H1 (cell line): ENCODE measurements around the gene MYH11. TPM values are rescaled to one million over a fixed set of nuclear protein-coding genes. Genes with fewer than 3 reads are reported as not detected.

Source experiments
- CBX5 ChIP-seq: fragments of 300-800, 300-1000 bp; sonication (generic); IDR thresholded peaks from 2 replicates; pipeline ENCODE4 v1.7.1; 2016; ENCODE audit warnings: antibody characterized with exemption, low read length, low read depth
- NANOG ChIP-seq: IDR thresholded peaks from 2 replicates; pipeline ENCODE4 v1.6.1; 2011; ENCODE audit warnings: low read length, low read depth, mild to moderate bottlenecking, inconsistent platforms; ENCODE audit not compliant: insufficient read depth, poor library complexity, severe bottlenecking
- polyA plus RNA-seq, 7 experiments: library from polyadenylated mRNA; depleted of rRNA in 3 of 7; stranded (reverse) in 5 of 7; unstranded in 2 of 7; fragments of >200 nt in 5 of 7; fragments of 200-250 nt in 2 of 7; gene quantifications; 1 replicate in 5 of 7; 2 replicates in 1 of 7; 4 replicates in 1 of 7; pipeline versions ENCODE4 v1.2.1 to v1.2.3, GENCODE V29; 2011 to 2013; ENCODE audit warnings: missing spikeins in 2 of 7, mixed read lengths in 2 of 7
- total RNA-seq: library from RNA; stranded (reverse); fragmentation: NEBNext Ultra II Directional; extraction: Animal tissue kit (Norgen Biotek cat#: 25700); gene quantifications from 2 replicates; pipeline ENCODE4 v1.2.1, GENCODE V29; 2021

The MYH11 gene
- total and polyA plus RNA-seq, 2 of the 8 experiments (the other 6 are each of a cell fraction or from before 2014, with no cell fraction given): 0.11 to 0.78 TPM

DNA sequence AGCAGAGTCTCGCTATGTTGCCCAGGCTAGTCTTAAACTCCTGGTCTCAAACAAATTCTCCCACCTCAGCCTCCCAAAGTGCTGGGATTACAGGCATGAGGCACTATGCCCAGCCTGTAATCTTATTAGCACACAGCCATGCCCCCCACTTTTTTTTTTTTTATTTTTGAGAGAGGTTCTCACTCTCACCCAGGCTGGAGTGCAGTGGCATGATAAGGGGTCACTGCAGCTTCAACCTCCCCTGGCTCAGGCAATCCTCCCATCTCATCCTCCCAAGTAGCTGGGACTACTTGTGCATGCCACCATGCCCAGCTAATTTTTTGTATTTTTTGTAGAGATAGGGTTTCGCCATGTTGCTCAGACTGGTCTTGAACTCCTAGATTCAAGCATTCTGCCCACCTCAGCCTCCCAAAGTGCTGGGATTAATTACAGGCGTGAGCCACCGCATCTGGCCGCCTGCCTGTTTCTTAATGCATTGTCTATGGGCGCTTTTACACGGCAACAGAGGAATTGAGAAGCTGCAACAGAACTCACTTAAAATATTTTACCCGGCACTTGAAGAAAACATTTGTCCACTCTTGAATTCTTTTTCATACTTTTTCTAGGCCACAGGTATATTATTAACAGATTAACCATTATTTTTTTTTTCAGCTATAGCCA is 40.4 kb upstream of the MYH11 start (continued):
- no peak for TF ChIP-seq CBX5
- no peak for TF ChIP-seq NANOG
